ENCODE data around the gene SCLY.

The SCLY gene

DNA sequence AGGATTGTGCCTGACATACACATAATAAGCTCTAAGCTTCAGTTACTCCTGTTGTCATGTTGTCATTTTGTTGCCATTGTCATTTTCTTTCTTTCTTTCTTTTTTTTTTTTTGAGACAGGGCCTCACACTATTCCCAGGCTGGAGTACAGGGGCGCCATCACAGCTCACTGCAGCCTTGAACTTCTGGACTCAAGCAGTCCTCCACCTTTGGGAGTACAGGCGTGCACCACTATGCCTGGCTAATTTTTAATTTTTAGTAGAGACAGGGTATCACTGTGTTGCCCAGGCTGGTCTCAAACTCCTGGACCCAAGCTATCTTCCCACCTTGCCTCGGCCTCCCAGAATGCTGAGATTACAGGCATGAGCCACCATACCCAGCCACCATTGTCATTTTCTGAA lies 30.9 kb upstream of the SCLY start:
- H3K4me2 ChIP-seq (ENCODE audit: low read depth, low read length, poor library complexity, severe bottlenecking) = no peak overlapping the region
- H3K9me2 ChIP-seq (replicated peaks; ENCODE audit: low read depth, low read length) = no peaks in the 10 kb centered on the region
- H3K79me2 ChIP-seq (ENCODE audit: insufficient read depth, low read length) = no peaks in the 10 kb centered on the region
- H3K36me3 ChIP-seq (ENCODE audit: insufficient read depth, low read length) = peaks cover 57% of the 10 kb centered on the region; the same call in 1 of the 2 replicates
- no peaks in the 10 kb centered on the region for H3K27me3 ChIP-seq (ENCODE audit: insufficient read depth, low read length, poor library complexity, severe bottlenecking)
- no peak overlapping the region for H3K4me3 ChIP-seq (ENCODE audit: low read length, poor library complexity, severe bottlenecking)
- H2AFZ ChIP-seq (ENCODE audit: low read length) = no peak overlapping the region
- TF ChIP-seq, protein P1, sequence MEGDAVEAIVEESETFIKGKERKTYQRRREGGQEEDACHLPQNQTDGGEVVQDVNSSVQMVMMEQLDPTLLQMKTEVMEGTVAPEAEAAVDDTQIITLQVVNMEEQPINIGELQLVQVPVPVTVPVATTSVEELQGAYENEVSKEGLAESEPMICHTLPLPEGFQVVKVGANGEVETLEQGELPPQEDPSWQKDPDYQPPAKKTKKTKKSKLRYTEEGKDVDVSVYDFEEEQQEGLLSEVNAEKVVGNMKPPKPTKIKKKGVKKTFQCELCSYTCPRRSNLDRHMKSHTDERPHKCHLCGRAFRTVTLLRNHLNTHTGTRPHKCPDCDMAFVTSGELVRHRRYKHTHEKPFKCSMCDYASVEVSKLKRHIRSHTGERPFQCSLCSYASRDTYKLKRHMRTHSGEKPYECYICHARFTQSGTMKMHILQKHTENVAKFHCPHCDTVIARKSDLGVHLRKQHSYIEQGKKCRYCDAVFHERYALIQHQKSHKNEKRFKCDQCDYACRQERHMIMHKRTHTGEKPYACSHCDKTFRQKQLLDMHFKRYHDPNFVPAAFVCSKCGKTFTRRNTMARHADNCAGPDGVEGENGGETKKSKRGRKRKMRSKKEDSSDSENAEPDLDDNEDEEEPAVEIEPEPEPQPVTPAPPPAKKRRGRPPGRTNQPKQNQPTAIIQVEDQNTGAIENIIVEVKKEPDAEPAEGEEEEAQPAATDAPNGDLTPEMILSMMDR (conservative IDR thresholded peaks at IDR 0.05; ENCODE audit: low read length) = no peak
- TF ChIP-seq EZH2phosphoT487 (IDR thresholded peaks at IDR 0.05; ENCODE audit: borderline replicate concordance) = no peak
- H3K9ac ChIP-seq (ENCODE audit: low read depth, low read length, poor library complexity, severe bottlenecking) = no peak overlapping the region
- no peaks in the 10 kb centered on the region for H3K4me1 ChIP-seq (ENCODE audit: insufficient read depth, low read length, poor library complexity, severe bottlenecking)
- no peaks in the 10 kb centered on the region for H4K20me1 ChIP-seq (ENCODE audit: insufficient read depth, low read length, poor library complexity, severe bottlenecking)
- H3F3A ChIP-seq (ENCODE audit: low read depth) = no peaks in the 10 kb centered on the region
- no peaks in the 10 kb centered on the region for H3K9me3 ChIP-seq (ENCODE audit: insufficient read depth, low read depth, low read length)

DNA sequence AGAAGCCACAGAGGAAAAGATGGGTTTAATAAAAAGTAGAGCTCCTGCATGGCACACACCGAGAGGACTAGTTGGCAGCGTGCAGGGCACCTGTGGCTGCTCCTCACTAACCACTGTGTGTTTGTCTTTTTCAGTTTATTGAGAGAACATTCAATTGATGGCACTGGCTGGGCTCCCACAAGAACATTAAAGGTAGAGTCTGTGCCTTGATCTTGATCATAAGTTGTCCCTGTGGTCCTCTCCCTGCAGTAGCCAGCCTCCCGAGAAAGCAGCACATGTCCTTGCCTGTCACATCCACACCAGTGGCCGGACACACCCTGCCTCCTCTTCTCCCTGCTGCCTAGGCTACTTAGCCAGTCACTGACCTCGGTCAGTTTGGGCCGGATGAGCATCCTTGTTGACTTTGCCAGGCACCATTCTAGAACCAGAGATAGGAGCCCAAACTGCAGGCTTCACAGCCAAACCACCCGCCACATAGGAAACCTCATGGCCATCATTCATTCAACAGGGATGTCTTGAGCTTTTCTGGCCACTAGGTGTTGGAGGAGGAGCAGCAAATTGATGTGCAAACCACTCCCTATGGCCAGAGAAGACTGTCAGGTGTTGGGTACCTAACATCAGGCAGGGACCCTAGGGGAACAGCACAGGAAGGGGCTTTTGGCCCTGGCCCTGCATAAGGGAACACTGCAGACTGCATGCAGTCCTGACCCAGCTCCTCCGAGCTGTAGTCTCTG lies 30.2 kb upstream of the SCLY start:
- Histone ChIP-seq H3K9me3 (ENCODE audit: insufficient read depth, low read depth, low read length) (no peaks in the 10 kb centered on the region), H2AFZ (ENCODE audit: low read length) (no peak overlapping the region), H4K20me1 (ENCODE audit: insufficient read depth, low read length, poor library complexity, severe bottlenecking) (no peaks in the 10 kb centered on the region), H3K4me1 (ENCODE audit: insufficient read depth, low read length, poor library complexity, severe bottlenecking) (no peaks in the 10 kb centered on the region), H3K79me2 (ENCODE audit: insufficient read depth, low read length) (no peaks in the 10 kb centered on the region), H3K9me2 (replicated peaks; ENCODE audit: low read depth, low read length) (no peaks in the 10 kb centered on the region), H3K27me3 (ENCODE audit: insufficient read depth, low read length, poor library complexity, severe bottlenecking) (no peaks in the 10 kb centered on the region), H3K4me2 (ENCODE audit: low read depth, low read length, poor library complexity, severe bottlenecking) (no peak overlapping the region), H3K9ac (ENCODE audit: low read depth, low read length, poor library complexity, severe bottlenecking) (no peak overlapping the region), H3K36me3 (ENCODE audit: insufficient read depth, low read length) (peaks cover 61% of the 10 kb centered on the region; the same call in 1 of the 2 replicates), H3F3A (ENCODE audit: low read depth) (no peaks in the 10 kb centered on the region), H3K4me3 (ENCODE audit: low read length, poor library complexity, severe bottlenecking) (no peak overlapping the region)
- TF ChIP-seq, protein P1 (conservative IDR thresholded peaks at IDR 0.05; ENCODE audit: low read length) = peak; percentile 25; the same call in 1 of the 2 replicates
- TF ChIP-seq EZH2phosphoT487 (IDR thresholded peaks at IDR 0.05; ENCODE audit: borderline replicate concordance) = no peak

DNA sequence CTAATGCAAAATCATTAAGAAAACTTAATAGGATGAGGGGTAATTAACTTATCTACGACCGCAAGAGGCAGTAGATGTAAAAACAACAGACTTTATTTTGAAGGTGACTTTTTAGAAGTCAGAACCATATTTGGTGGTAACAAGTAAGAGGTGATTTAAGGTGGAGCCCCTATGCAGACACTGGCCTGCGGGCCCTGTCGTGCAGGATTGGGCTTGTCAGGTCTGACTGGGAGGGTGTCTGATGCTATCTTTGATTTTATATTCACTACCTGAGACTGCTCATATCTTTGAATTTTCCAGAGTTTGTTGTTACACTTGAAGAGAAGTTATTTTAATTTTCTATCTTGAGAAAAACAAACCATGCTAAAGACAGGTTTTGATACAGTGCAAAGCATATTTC lies 29.1 kb upstream of the SCLY start:
- no peaks in the 10 kb centered on the region for H3F3A ChIP-seq (ENCODE audit: low read depth)

More for the DNA sequence above, 29.1 kb upstream of the SCLY start:
- Histone ChIP-seq H3K4me1 (ENCODE audit: insufficient read depth, low read length, poor library complexity, severe bottlenecking) (no peaks in the 10 kb centered on the region), H2AFZ (ENCODE audit: low read length) (no peak overlapping the region), H3K4me3 (ENCODE audit: low read length, poor library complexity, severe bottlenecking) (no peak overlapping the region), H3K9ac (ENCODE audit: low read depth, low read length, poor library complexity, severe bottlenecking) (no peak overlapping the region), H3K9me3 (ENCODE audit: insufficient read depth, low read depth, low read length) (no peaks in the 10 kb centered on the region), H3K4me2 (ENCODE audit: low read depth, low read length, poor library complexity, severe bottlenecking) (no peak overlapping the region), H4K20me1 (ENCODE audit: insufficient read depth, low read length, poor library complexity, severe bottlenecking) (no peaks in the 10 kb centered on the region), H3K79me2 (ENCODE audit: insufficient read depth, low read length) (no peaks in the 10 kb centered on the region), H3K27me3 (ENCODE audit: insufficient read depth, low read length, poor library complexity, severe bottlenecking) (no peaks in the 10 kb centered on the region), H3K9me2 (replicated peaks; ENCODE audit: low read depth, low read length) (no peaks in the 10 kb centered on the region), H3K36me3 (ENCODE audit: insufficient read depth, low read length) (peaks cover 64% of the 10 kb centered on the region; the same call in 1 of the 2 replicates)
- no peak for TF ChIP-seq EZH2phosphoT487 (IDR thresholded peaks at IDR 0.05; ENCODE audit: borderline replicate concordance)
- TF ChIP-seq, protein P1 (conservative IDR thresholded peaks at IDR 0.05; ENCODE audit: low read length) = no peak
